ENCODE results near the gene RCAN3.

The RCAN3 gene

GRCh38 chr1:24578846-24579245 is 76.2 kb downstream of the RCAN3 start:
- no peak for DNase-seq (ENCODE audit: low read depth in 3 of 3)

GRCh38 chr1:24580756-24581155 is 78.1 kb downstream of the RCAN3 start:
- no peak for DNase-seq (ENCODE audit: low read depth in 3 of 3)

- no peak for DNase-seq (ENCODE audit: low read depth in 3 of 3)
Observed at GRCh38 chr1:24584171-24584647, 81.6 kb downstream of the RCAN3 start.

- no peak for DNase-seq (ENCODE audit: low read depth in 3 of 3)
Observed at GRCh38 chr1:24586119-24586518, 83.5 kb downstream of the RCAN3 start.

- DNase-seq (ENCODE audit: low read depth in 3 of 3), result peak in 2 of 3 donors; percentile 11 to 53
Observed at GRCh38 chr1:24586970-24587820, 84.6 kb downstream of the RCAN3 start.

- DNase-seq (ENCODE audit: low read depth in 3 of 3), result no peak
Observed at GRCh38 chr1:24588573-24588972, 85.9 kb downstream of the RCAN3 start.

- no peak for DNase-seq (ENCODE audit: low read depth in 3 of 3)
Observed at GRCh38 chr1:24589200-24589599, 86.6 kb downstream of the RCAN3 start.
